ENCODE measurements around the gene TBCB. TPM values are rescaled to one million over a fixed set of nuclear protein-coding genes. Genes with fewer than 3 reads are reported as not detected.
"Not testable (repeated sequence)": the region's sequence is repeated elsewhere in the genome, so short reads cannot be mapped to it uniquely, and the experiment has no call there.

TBCB gene
- total RNA-seq, 1 experiment from 2014 or later: 141 TPM

- H3K27me3 ChIP-seq (ENCODE audit: insufficient read depth, low read length): no peaks in the 10 kb centered on the region
- no peaks in the 10 kb centered on the region for H4K20me1 ChIP-seq (ENCODE audit: insufficient read depth)
- intact Hi-C loops (cut with micrococcal nuclease): loop anchor here (5.0 kb wide), 1 partner anchor 66 kb away; no protein-coding TSS in a partner anchor
- peak overlapping the region; percentile 77 for H3K9ac ChIP-seq (ENCODE audit: low read length)
- ATAC-seq (peak; percentile 23), DNase-seq (ENCODE audit: low read depth, low spot score) (no peak)
- H3K79me2 ChIP-seq (ENCODE audit: insufficient read depth, low read length): no peaks in the 10 kb centered on the region
- H3K27ac ChIP-seq (ENCODE audit: low read depth, low read length): peak overlapping the region; percentile 88
- H3K4me2 ChIP-seq (ENCODE audit: low read length): peak overlapping the region; percentile 81
- H3K36me3 ChIP-seq (ENCODE audit: control insufficient read depth in 1 of 2, insufficient read depth in 2 of 2, low read length in 2 of 2): no peaks in the 10 kb centered on the region
- TF ChIP-seq EZH2 (IDR thresholded peaks at IDR 0.05) (no peak), CBX3 (IDR thresholded peaks at IDR 0.05; ENCODE audit: low read depth) (0 out of 2 replicates have a peak, but pooled peaks have one; percentile 21), POLR2AphosphoS5 (IDR thresholded peaks at IDR 0.05; ENCODE audit: low read depth, low read length) (no peak), CTCF (IDR thresholded peaks at IDR 0.05 in 2 of 3, conservative IDR thresholded peaks at IDR 0.05 in 1 of 3; ENCODE audit: borderline replicate concordance in 1 of 3, insufficient read depth in 1 of 3, low read depth in 2 of 3, low read length in 2 of 3) (no peak), EGR1 (IDR thresholded peaks at IDR 0.05; ENCODE audit: low read depth) (peak; percentile 28; the same call in 1 of the 2 replicates), ELF1 (IDR thresholded peaks at IDR 0.05; ENCODE audit: borderline replicate concordance, low read depth) (no peak)
- peak overlapping the region; percentile 62 to 63 for H3K4me3 ChIP-seq (replicated peaks in 1 of 2; ENCODE audit: low read depth in 1 of 2, low read length in 2 of 2)
- no peaks in the 10 kb centered on the region for H3K9me2 ChIP-seq (ENCODE audit: insufficient read depth)
- no peak overlapping the region for H2AFZ ChIP-seq (ENCODE audit: low read depth, low read length, poor library complexity, severe bottlenecking)
- ChIA-PET CTCF (interaction anchor here (0.5 to 2.2 kb wide), 16 partner anchors 8 to 361 kb away, joined by 3 to 17 read pairs (median 4); partner anchors contain the start of genes ALKBH6, CAPNS1, POLR2I and TBCB), POLR2A (interaction anchor here (0.8 to 2.4 kb wide), 8 partner anchors 8 to 114 kb away, joined by 3 to 19 read pairs (median 9); partner anchors contain the start of genes ALKBH6, CAPNS1, POLR2I and TBCB), RAD21 (ENCODE audit: low non-redundant PET in 1 of 2, low total read pairs in 2 of 2, uncharacterized antibody in 2 of 2, unreplicated experiment in 2 of 2) (interaction anchor here in 1 of 2 experiments (0.6 to 1.3 kb wide), 5 partner anchors 10 to 67 kb away, joined by 3 to 6 read pairs (median 4); partner anchors contain the start of gene CAPNS1)
- H3K4me1 ChIP-seq (ENCODE audit: control insufficient read depth in 1 of 2, insufficient read depth in 2 of 2, low read length in 2 of 2): peaks cover 41 to 59% of the 10 kb centered on the region in 2 experiments
- H3K9me3 ChIP-seq (ENCODE audit: control insufficient read depth in 1 of 2, insufficient read depth in 1 of 2, low read depth in 1 of 2, low read length in 2 of 2): no peaks in the 10 kb centered on the region
- BruUV-seq (replicated peaks): TSS peak; percentile 95
Observed at GRCh38 chr19:36128392-36128736, 13.1 kb downstream of the TBCB start.

GRCh38 chr19:36131221-36131620 is 16.0 kb downstream of the TBCB start:
- Histone ChIP-seq H3K4me1 (ENCODE audit: control insufficient read depth in 1 of 2, insufficient read depth in 2 of 2, low read length in 2 of 2) (peaks cover 63 to 86% of the 10 kb centered on the region in 2 experiments), H3K27ac (ENCODE audit: low read depth, low read length) (peak overlapping the region; percentile 60), H3K9ac (ENCODE audit: low read length) (peak overlapping the region; percentile 40), H3K4me2 (ENCODE audit: low read length) (peak overlapping the region; percentile 73)
- RAD21 ChIA-PET (ENCODE audit: low non-redundant PET in 1 of 2, low total read pairs in 2 of 2, uncharacterized antibody in 2 of 2, unreplicated experiment in 2 of 2); H2AFZ ChIP-seq (ENCODE audit: low read depth, low read length, poor library complexity, severe bottlenecking); H3K9me2 ChIP-seq (ENCODE audit: insufficient read depth); DNase-seq (ENCODE audit: low read depth, low spot score); H3K9me3 ChIP-seq (ENCODE audit: control insufficient read depth in 1 of 2, insufficient read depth in 1 of 2, low read depth in 1 of 2, low read length in 2 of 2); H3K27me3 ChIP-seq (ENCODE audit: insufficient read depth, low read length); ATAC-seq; H3K4me3 ChIP-seq (replicated peaks in 1 of 2; ENCODE audit: low read depth in 1 of 2, low read length in 2 of 2); BruUV-seq (replicated peaks); H3K36me3 ChIP-seq (ENCODE audit: control insufficient read depth in 1 of 2, insufficient read depth in 2 of 2, low read length in 2 of 2); H3K79me2 ChIP-seq (ENCODE audit: insufficient read depth, low read length); H4K20me1 ChIP-seq (ENCODE audit: insufficient read depth): not testable (repeated sequence)
- intact Hi-C loops (cut with micrococcal nuclease): loop anchor here (10.0 kb wide), 1 partner anchor 1084 kb away; the partner anchor contains the start of genes ZNF383 and ZNF585B
- ChIA-PET CTCF (interaction anchor here (0.9 to 1.3 kb wide), 2 partner anchors 9 to 16 kb away, joined by 3 read pairs; partner anchors contain the start of genes CAPNS1, POLR2I and TBCB), POLR2A (interaction anchor here (0.8 kb wide), 2 partner anchors 9 to 16 kb away, joined by 3 to 4 read pairs; partner anchors contain the start of genes CAPNS1 and TBCB)

- H3K4me2 ChIP-seq (ENCODE audit: low read length): peak overlapping the region; percentile 92
- intact Hi-C loops (cut with micrococcal nuclease): loop anchor here (10.0 kb wide), 1 partner anchor 1080 kb away; the partner anchor contains the start of genes ZNF383 and ZNF585B
- H3K36me3 ChIP-seq (ENCODE audit: control insufficient read depth in 1 of 2, insufficient read depth in 2 of 2, low read length in 2 of 2); H4K20me1 ChIP-seq (ENCODE audit: insufficient read depth); H3K9ac ChIP-seq (ENCODE audit: low read length); H3K9me2 ChIP-seq (ENCODE audit: insufficient read depth); H3K9me3 ChIP-seq (ENCODE audit: control insufficient read depth in 1 of 2, insufficient read depth in 1 of 2, low read depth in 1 of 2, low read length in 2 of 2); H2AFZ ChIP-seq (ENCODE audit: low read depth, low read length, poor library complexity, severe bottlenecking); H3K27me3 ChIP-seq (ENCODE audit: insufficient read depth, low read length); BruUV-seq (replicated peaks); H3K27ac ChIP-seq (ENCODE audit: low read depth, low read length); DNase-seq (ENCODE audit: low read depth, low spot score); POLR2A ChIA-PET; H3K79me2 ChIP-seq (ENCODE audit: insufficient read depth, low read length); H3K4me3 ChIP-seq (replicated peaks in 1 of 2; ENCODE audit: low read depth in 1 of 2, low read length in 2 of 2); CTCF ChIA-PET; ATAC-seq; RAD21 ChIA-PET (ENCODE audit: low non-redundant PET in 1 of 2, low total read pairs in 2 of 2, uncharacterized antibody in 2 of 2, unreplicated experiment in 2 of 2): not testable (repeated sequence)
- peaks cover 80 to 97% of the 10 kb centered on the region in 2 experiments for H3K4me1 ChIP-seq (ENCODE audit: control insufficient read depth in 1 of 2, insufficient read depth in 2 of 2, low read length in 2 of 2)
Observed at GRCh38 chr19:36134867-36135266, 19.6 kb downstream of the TBCB start.
